ENCODE data around the gene LPAR3.
A peak's percentile ranks its signal among the peaks of the same experiment; 100 is the strongest.

The LPAR3 gene

GRCh38 chr1:84847253-84848250 lies 45.5 kb downstream of the LPAR3 start (continued):
- TF ChIP-seq, protein P1, sequence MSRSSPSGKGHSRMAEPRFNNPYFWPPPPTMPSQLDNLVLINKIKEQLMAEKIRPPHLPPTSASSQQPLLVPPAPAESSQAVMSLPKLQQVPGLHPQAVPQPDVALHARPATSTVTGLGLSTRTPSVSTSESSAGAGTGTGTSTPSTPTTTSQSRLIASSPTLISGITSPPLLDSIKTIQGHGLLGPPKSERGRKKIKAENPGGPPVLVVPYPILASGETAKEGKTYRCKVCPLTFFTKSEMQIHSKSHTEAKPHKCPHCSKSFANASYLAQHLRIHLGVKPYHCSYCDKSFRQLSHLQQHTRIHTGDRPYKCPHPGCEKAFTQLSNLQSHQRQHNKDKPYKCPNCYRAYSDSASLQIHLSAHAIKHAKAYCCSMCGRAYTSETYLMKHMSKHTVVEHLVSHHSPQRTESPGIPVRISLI (tag by site-specific recombination; IDR thresholded peaks at IDR 0.05), result no peak
- no peak; the same call in 1 of the 2 replicates for TF ChIP-seq KLF9 (tag by site-specific recombination; IDR thresholded peaks at IDR 0.05; ENCODE audit: low read depth)
- peak; percentile 39; the same call in 1 of the 2 replicates for TF ChIP-seq IKZF3 (tag by site-specific recombination; IDR thresholded peaks at IDR 0.05)
- peak; percentile 62 for TF ChIP-seq PRDM6 (tag by site-specific recombination; IDR thresholded peaks at IDR 0.05)
- TF ChIP-seq HOXD13 (CRISPR knock-in tag; IDR thresholded peaks at IDR 0.05; ENCODE audit: borderline replicate concordance), result no peak
- TF ChIP-seq FEZF1 (tag by site-specific recombination; IDR thresholded peaks at IDR 0.05), result no peak
- TF ChIP-seq ZNF707 (tag by site-specific recombination; IDR thresholded peaks at IDR 0.05), result no peak
- no peak for TF ChIP-seq SCRT2 (tag by site-specific recombination; IDR thresholded peaks at IDR 0.05)
- TF ChIP-seq ZNF600 (tag by site-specific recombination; IDR thresholded peaks at IDR 0.05), result peak; percentile 70
- peak; percentile 92 for TF ChIP-seq PRDM4 (tag by site-specific recombination; IDR thresholded peaks at IDR 0.05)
- TF ChIP-seq, protein P2, sequence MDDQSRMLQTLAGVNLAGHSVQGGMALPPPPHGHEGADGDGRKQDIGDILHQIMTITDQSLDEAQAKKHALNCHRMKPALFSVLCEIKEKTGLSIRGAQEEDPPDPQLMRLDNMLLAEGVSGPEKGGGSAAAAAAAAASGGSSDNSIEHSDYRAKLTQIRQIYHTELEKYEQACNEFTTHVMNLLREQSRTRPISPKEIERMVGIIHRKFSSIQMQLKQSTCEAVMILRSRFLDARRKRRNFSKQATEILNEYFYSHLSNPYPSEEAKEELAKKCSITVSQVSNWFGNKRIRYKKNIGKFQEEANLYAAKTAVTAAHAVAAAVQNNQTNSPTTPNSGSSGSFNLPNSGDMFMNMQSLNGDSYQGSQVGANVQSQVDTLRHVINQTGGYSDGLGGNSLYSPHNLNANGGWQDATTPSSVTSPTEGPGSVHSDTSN (CRISPR knock-in tag; IDR thresholded peaks at IDR 0.05), result no peak
- TF ChIP-seq ZNF701 (tag by site-specific recombination; IDR thresholded peaks at IDR 0.05), result no peak
- no peak for TF ChIP-seq ZNF785 (tag by site-specific recombination; IDR thresholded peaks at IDR 0.05)
- no peak for TF ChIP-seq ZNF114 (tag by site-specific recombination; IDR thresholded peaks at IDR 0.05)
- TF ChIP-seq SCRT1 (tag by site-specific recombination; IDR thresholded peaks at IDR 0.05; ENCODE audit: borderline replicate concordance), result no peak
- no peak; the same call in 1 of the 2 replicates for TF ChIP-seq ZNF10 (tag by site-specific recombination; IDR thresholded peaks at IDR 0.05)
- peak; percentile 56 for TF ChIP-seq ZBTB20 (tag by site-specific recombination; IDR thresholded peaks at IDR 0.05)
- no peak for TF ChIP-seq ZNF776 (tag by site-specific recombination; IDR thresholded peaks at IDR 0.05; ENCODE audit: borderline replicate concordance)
- no peak for TF ChIP-seq ZNF16 (tag by site-specific recombination; IDR thresholded peaks at IDR 0.05; ENCODE audit: low read depth)
- no peak for TF ChIP-seq HOXC10 (CRISPR knock-in tag; IDR thresholded peaks at IDR 0.05)
- TF ChIP-seq ZNF837 (tag by site-specific recombination; IDR thresholded peaks at IDR 0.05), result no peak
- TF ChIP-seq ZNF791 (tag by site-specific recombination; IDR thresholded peaks at IDR 0.05), result no peak
- TF ChIP-seq ZNF184 (tag by site-specific recombination; IDR thresholded peaks at IDR 0.05), result no peak
- no peak for TF ChIP-seq ZNF571 (tag by site-specific recombination; IDR thresholded peaks at IDR 0.05)
- no peak for TF ChIP-seq TRIM28 (IDR thresholded peaks at IDR 0.05; ENCODE audit: borderline replicate concordance, low read length)
- no peak for TF ChIP-seq ZNF223 (tag by site-specific recombination; IDR thresholded peaks at IDR 0.05)
- TF ChIP-seq ZNF416 (tag by site-specific recombination; IDR thresholded peaks at IDR 0.05), result no peak
- TF ChIP-seq, protein P3, sequence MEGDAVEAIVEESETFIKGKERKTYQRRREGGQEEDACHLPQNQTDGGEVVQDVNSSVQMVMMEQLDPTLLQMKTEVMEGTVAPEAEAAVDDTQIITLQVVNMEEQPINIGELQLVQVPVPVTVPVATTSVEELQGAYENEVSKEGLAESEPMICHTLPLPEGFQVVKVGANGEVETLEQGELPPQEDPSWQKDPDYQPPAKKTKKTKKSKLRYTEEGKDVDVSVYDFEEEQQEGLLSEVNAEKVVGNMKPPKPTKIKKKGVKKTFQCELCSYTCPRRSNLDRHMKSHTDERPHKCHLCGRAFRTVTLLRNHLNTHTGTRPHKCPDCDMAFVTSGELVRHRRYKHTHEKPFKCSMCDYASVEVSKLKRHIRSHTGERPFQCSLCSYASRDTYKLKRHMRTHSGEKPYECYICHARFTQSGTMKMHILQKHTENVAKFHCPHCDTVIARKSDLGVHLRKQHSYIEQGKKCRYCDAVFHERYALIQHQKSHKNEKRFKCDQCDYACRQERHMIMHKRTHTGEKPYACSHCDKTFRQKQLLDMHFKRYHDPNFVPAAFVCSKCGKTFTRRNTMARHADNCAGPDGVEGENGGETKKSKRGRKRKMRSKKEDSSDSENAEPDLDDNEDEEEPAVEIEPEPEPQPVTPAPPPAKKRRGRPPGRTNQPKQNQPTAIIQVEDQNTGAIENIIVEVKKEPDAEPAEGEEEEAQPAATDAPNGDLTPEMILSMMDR (tag by site-specific recombination; IDR thresholded peaks at IDR 0.05), result no peak
- TF ChIP-seq ZNF544 (tag by site-specific recombination; IDR thresholded peaks at IDR 0.05), result no peak
- no peak for TF ChIP-seq ZBTB26 (tag by site-specific recombination; optimal IDR thresholded peaks at IDR 0.05)
